ENCODE data around the gene LCLAT1. TPM values are rescaled to one million over a fixed set of nuclear protein-coding genes. Genes with fewer than 3 reads are reported as not detected.

LCLAT1 gene
- total RNA-seq, 1 experiment from 2014 or later = 32.9 TPM

DNA sequence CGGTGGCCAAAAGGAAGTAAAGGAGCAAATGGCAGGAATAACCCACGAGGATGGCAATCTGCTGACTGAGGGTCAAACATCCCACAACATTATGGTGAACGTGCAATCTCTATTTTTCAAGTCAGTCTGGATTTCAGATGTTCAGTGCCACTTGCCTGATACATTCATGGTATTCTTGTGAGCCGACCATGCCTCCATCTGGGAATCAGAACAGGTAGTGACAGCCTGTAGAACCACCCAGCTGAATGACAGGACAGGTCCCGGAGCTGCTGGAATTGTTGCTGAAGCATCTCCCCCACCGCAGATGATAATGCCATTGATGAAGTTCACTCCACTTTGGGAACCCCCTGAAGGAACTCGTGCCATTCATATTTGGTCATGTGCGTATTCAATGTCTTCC, 237.0 kb downstream of the LCLAT1 start:
- H2BK12ac ChIP-seq (ENCODE audit: insufficient read length, low read depth, low read length) = no peak overlapping the region
- H3K27me3 Mint-ChIP-seq (ENCODE audit: low read depth) = no peaks in the 10 kb centered on the region; the same call in 1 of the 2 replicates
- H3K79me2 ChIP-seq (ENCODE audit: insufficient read depth, low read length) = no peaks in the 10 kb centered on the region
- no peak overlapping the region for H3K56ac ChIP-seq (ENCODE audit: insufficient read length, low read depth, low read length)
- no peak overlapping the region for H4K91ac ChIP-seq (ENCODE audit: insufficient read length, low read depth, low read length)
- WGBS (ENCODE audit: extremely low coverage, insufficient read length, low lambda C conversion rate) = no CpG with 5 or more reads among the region's 8 CpGs
- no peaks in the 10 kb centered on the region; a peak in 1 of 7 replicates for H3K36me3 Mint-ChIP-seq (ENCODE audit: insufficient read depth in 1 of 3, low read depth in 3 of 3)
- no peak overlapping the region for H3K18ac ChIP-seq (ENCODE audit: insufficient read length, low read depth, low read length)
- H3T11ph ChIP-seq (ENCODE audit: low read length) = no peak overlapping the region
- H3K23ac ChIP-seq (ENCODE audit: insufficient read length, low read depth, low read length) = no peak overlapping the region
- H3K9ac ChIP-seq (ENCODE audit: extremely low read depth, insufficient read length, low read length) = no peak overlapping the region
- DNase-seq = no peak
- no peaks in the 10 kb centered on the region for H3K79me1 ChIP-seq (ENCODE audit: insufficient read depth, low read depth, low read length, poor library complexity, severe bottlenecking)
- H3K4me1 ChIP-seq (ENCODE audit: insufficient read depth, low read length) = no peaks in the 10 kb centered on the region
- no peaks in the 10 kb centered on the region for H3K9me3 Mint-ChIP-seq
- H2BK120ac ChIP-seq (ENCODE audit: low read depth, low read length, poor library complexity, severe bottlenecking) = no peak overlapping the region
- no peak overlapping the region for H2BK20ac ChIP-seq (ENCODE audit: low read depth, low read length, poor library complexity, severe bottlenecking)
- H2AFZ ChIP-seq (ENCODE audit: low read length) = no peak overlapping the region
- no peak overlapping the region for H2BK5ac ChIP-seq (ENCODE audit: insufficient read length, low read length)
- H3K4me3 Mint-ChIP-seq = no peak overlapping the region
- TF ChIP-seq, protein P1, sequence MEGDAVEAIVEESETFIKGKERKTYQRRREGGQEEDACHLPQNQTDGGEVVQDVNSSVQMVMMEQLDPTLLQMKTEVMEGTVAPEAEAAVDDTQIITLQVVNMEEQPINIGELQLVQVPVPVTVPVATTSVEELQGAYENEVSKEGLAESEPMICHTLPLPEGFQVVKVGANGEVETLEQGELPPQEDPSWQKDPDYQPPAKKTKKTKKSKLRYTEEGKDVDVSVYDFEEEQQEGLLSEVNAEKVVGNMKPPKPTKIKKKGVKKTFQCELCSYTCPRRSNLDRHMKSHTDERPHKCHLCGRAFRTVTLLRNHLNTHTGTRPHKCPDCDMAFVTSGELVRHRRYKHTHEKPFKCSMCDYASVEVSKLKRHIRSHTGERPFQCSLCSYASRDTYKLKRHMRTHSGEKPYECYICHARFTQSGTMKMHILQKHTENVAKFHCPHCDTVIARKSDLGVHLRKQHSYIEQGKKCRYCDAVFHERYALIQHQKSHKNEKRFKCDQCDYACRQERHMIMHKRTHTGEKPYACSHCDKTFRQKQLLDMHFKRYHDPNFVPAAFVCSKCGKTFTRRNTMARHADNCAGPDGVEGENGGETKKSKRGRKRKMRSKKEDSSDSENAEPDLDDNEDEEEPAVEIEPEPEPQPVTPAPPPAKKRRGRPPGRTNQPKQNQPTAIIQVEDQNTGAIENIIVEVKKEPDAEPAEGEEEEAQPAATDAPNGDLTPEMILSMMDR (conservative IDR thresholded peaks at IDR 0.05) = no peak
- no peak overlapping the region for H3K4me2 ChIP-seq (ENCODE audit: insufficient read depth, insufficient read length, low read length)
- no peaks in the 10 kb centered on the region for H3K9me3 ChIP-seq (ENCODE audit: control insufficient read depth, low read depth, low read length)
- H4K20me1 ChIP-seq (ENCODE audit: control insufficient read depth, insufficient read depth, insufficient read length) = no peaks in the 10 kb centered on the region
- H3K27ac Mint-ChIP-seq = no peak overlapping the region
- H3K23me2 ChIP-seq (ENCODE audit: insufficient read length, low read depth, low read length, poor library complexity, severe bottlenecking) = no peaks in the 10 kb centered on the region
- no peak overlapping the region for H4K8ac ChIP-seq (replicated peaks; ENCODE audit: insufficient read length, low read depth, low read length)
- no peak overlapping the region for H3K4ac ChIP-seq (ENCODE audit: low read depth, low read length)
- no peak overlapping the region for H4K5ac ChIP-seq (ENCODE audit: insufficient read length, low read depth, low read length)
- H3K27me3 ChIP-seq (ENCODE audit: insufficient read depth, low read length) = no peaks in the 10 kb centered on the region; the same call in 1 of the 2 replicates
- no peak overlapping the region for H3K27ac ChIP-seq (ENCODE audit: insufficient read length, low read depth, low read length)
- no peak overlapping the region for H3K14ac ChIP-seq (ENCODE audit: insufficient read depth, low read length)
- H3K4me1 Mint-ChIP-seq = peaks cover 2% of the 10 kb centered on the region in 2 experiments; a peak in 3 of 4 replicates
- no peak overlapping the region for H2AK5ac ChIP-seq (ENCODE audit: insufficient read length, low read length)
- H2BK15ac ChIP-seq (ENCODE audit: low read depth, low read length) = no peak overlapping the region

Data from H9 (cell line).